Left lung (tissue), 10 donors: Measurements from ENCODE around the gene CYP2U1. TPM values are rescaled to one million over a fixed set of nuclear protein-coding genes. Genes with fewer than 3 reads are reported as not detected.
A peak's percentile ranks its signal among the peaks of the same experiment; 100 is the strongest.

Experiments used
- ATAC-seq: fragments of 200-7000 bp; cut with Tn5 transposase; one replicate; pipeline ENCODE4 v1.9.1; 2020; ENCODE audit warnings: moderate library complexity
- DNase-seq, 4 donors: peaks; one replicate each; pipeline ENCODE4 v3.0.0-alpha.2; 2013 to 2020
- H3K27ac ChIP-seq, 2 donors: fragments of 200-600 bp; sonication (generic) in 1 of 2; one replicate each; pipeline versions ENCODE4 v1.5.0 to v1.8.0; 2020 to 2021
- H3K27me3 ChIP-seq, 2 donors: fragments of 200-600 bp; sonication (generic) in 1 of 2; one replicate each; pipeline versions ENCODE4 v1.5.0 to v1.8.0; 2020 to 2021
- H3K36me3 ChIP-seq, 2 donors: fragments of 200-600 bp; sonication (generic) in 1 of 2; one replicate each; pipeline versions ENCODE4 v1.5.0 to v1.8.0; 2020 to 2021
- H3K4me1 ChIP-seq, 2 donors: fragments of 200-600 bp; one replicate each; pipeline ENCODE4 v1.8.0; 2021
- H3K4me3 ChIP-seq, 2 donors: fragments of 200-600 bp; sonication (generic) in 1 of 2; one replicate each; pipeline versions ENCODE4 v1.5.0 to v1.8.0; 2020 to 2021; ENCODE audit warnings: mild to moderate bottlenecking in 1 of 2
- H3K9me3 ChIP-seq, 2 donors: fragments of 200-600 bp; sonication (generic) in 1 of 2; one replicate each; pipeline versions ENCODE4 v1.5.0 to v1.8.0; 2020 to 2021
- intact Hi-C, 2 donors: fragments of 100-400 bp; cut with DNase I; formaldehyde crosslinking; loops; one replicate each; pipeline versions ENCODE4 v1.11.2 to v1.14.2; 2022
- polyA plus RNA-seq, 6 donors: library from polyadenylated mRNA; unstranded; fragments of 120-200 nt; gene quantifications; one replicate each; pipeline ENCODE4 v1.2.1, GENCODE V29; 2013; ENCODE audit not compliant: insufficient read length in 6 of 6
- total RNA-seq, 2 donors: library from RNA; stranded (reverse); fragmentation: NEBNext Ultra II Directional; extraction: Animal tissue kit (Norgen Biotek cat#: 25700); gene quantifications; one replicate each; pipeline ENCODE4 v1.2.1, GENCODE V29; 2021
- TF ChIP-seq, protein P1 (sequence below), 2 donors: fragments of 200-600 bp; sonication (generic) in 1 of 2; IDR thresholded peaks; one replicate each; pipeline versions ENCODE4 v1.5.0 to v1.8.0; 2021; ENCODE audit warnings: antibody characterized with exemption in 2 of 2
- donor health status: DM: no; HTN: yes; CAD: no.
- donor health status: DM: no; HTN: no; CAD: no.

CYP2U1 gene
- total and polyA plus RNA-seq, 8 donors: 4.8 to 7.2 (median 5.2) TPM

DNA sequence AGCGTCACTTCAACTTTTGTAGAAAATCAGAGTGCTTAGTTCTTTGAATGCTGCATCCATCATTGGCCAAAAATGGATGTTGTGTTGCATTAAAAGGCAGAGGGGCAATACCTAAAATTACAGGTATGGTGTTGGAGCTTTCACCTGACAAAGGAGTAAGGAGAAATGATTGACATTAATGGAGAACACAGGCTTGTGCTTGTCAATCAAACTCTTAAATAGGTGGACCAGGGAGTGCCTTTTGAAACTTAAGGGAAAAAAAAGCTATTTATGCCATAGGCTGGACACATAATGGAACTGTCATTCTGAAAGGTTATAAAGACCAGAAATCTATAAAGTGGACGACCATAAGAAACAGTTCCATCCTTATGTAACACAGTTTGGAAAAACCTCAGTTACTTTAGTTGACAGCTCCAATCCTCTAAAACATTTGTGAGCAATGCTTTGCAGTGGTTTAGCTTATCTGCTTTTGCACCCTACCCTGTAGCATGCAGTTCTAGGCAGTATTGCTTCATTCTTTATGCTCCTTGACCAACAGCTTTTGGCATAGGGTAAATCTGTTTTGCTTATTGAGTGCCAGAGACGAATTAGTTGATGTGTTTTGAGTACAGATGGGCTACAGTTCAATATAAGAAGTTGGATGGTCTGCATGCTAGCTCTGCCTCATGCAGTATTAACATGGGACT, 60.7 kb downstream of the CYP2U1 start:
- Histone ChIP-seq H3K9me3 (no peaks in the 10 kb centered on the region), H3K27me3 (no peaks in the 10 kb centered on the region), H3K27ac (no peak overlapping the region), H3K4me3 (no peak overlapping the region), H3K36me3 (no peaks in the 10 kb centered on the region), H3K4me1 (peaks cover 9 to 57% of the 10 kb centered on the region in 2 donors)
- peak in 2 of 4 donors; percentile 22 to 35 for DNase-seq
- intact Hi-C loops: no loop called here
- no peak for ATAC-seq
- TF ChIP-seq, protein P1, sequence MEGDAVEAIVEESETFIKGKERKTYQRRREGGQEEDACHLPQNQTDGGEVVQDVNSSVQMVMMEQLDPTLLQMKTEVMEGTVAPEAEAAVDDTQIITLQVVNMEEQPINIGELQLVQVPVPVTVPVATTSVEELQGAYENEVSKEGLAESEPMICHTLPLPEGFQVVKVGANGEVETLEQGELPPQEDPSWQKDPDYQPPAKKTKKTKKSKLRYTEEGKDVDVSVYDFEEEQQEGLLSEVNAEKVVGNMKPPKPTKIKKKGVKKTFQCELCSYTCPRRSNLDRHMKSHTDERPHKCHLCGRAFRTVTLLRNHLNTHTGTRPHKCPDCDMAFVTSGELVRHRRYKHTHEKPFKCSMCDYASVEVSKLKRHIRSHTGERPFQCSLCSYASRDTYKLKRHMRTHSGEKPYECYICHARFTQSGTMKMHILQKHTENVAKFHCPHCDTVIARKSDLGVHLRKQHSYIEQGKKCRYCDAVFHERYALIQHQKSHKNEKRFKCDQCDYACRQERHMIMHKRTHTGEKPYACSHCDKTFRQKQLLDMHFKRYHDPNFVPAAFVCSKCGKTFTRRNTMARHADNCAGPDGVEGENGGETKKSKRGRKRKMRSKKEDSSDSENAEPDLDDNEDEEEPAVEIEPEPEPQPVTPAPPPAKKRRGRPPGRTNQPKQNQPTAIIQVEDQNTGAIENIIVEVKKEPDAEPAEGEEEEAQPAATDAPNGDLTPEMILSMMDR (IDR thresholded peaks at IDR 0.05): no peak

DNA sequence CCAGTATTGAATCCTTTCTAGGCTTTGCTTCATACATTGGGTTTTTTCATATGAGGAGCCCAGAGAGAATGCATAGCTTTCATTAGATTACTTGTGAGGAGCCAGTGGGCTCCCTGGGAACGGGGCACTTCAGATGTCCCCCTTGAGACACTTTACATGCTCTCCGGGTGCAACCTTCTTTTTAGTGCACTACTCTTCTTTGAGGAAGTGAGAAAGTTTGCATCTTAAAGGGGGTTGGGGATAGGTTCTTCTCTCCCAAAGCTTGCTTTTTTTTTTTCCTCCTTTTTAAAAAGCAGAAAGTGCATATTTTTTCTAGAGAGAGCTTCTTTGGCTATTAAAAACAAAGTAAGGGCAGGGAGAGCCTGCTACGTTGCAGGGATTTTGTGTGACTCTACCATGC, 62.6 kb downstream of the CYP2U1 start:
- DNase-seq: no peak
- TF ChIP-seq, protein P1 (IDR thresholded peaks at IDR 0.05): no peak
- ATAC-seq: no peak
- Histone ChIP-seq H3K4me3 (no peak overlapping the region), H3K27ac (no peak overlapping the region), H3K4me1 (peaks cover 9 to 54% of the 10 kb centered on the region in 2 donors), H3K9me3 (no peaks in the 10 kb centered on the region), H3K36me3 (no peaks in the 10 kb centered on the region), H3K27me3 (no peaks in the 10 kb centered on the region)
- intact Hi-C loops: no loop called here

DNA sequence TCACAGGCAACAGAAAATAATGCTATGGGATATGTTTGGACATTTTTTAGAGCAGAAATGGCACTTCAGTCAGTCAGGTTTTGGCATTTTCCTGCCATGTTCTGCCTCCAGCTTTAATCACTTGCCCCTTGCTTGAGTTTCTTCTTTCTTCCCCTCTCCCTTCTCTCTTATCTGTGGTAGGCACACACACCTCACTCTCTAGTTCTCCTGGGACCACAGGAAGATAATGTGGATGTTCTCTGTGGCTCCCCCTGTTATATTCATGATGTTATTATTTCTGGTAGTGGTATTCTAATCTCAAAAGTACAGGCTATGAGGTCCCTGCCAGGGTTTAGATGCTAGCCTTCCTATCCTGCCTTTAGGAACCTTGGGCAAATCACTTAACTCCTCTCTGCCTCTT, 63.5 kb downstream of the CYP2U1 start:
- Histone ChIP-seq H3K27ac (no peak overlapping the region), H3K9me3 (no peaks in the 10 kb centered on the region), H3K27me3 (no peaks in the 10 kb centered on the region), H3K36me3 (no peaks in the 10 kb centered on the region), H3K4me3 (no peak overlapping the region), H3K4me1 (peaks cover 9 to 54% of the 10 kb centered on the region in 2 donors)
- no peak for DNase-seq
- TF ChIP-seq, protein P1 (IDR thresholded peaks at IDR 0.05): no peak
- ATAC-seq: no peak
- intact Hi-C loops: no loop called here

DNA sequence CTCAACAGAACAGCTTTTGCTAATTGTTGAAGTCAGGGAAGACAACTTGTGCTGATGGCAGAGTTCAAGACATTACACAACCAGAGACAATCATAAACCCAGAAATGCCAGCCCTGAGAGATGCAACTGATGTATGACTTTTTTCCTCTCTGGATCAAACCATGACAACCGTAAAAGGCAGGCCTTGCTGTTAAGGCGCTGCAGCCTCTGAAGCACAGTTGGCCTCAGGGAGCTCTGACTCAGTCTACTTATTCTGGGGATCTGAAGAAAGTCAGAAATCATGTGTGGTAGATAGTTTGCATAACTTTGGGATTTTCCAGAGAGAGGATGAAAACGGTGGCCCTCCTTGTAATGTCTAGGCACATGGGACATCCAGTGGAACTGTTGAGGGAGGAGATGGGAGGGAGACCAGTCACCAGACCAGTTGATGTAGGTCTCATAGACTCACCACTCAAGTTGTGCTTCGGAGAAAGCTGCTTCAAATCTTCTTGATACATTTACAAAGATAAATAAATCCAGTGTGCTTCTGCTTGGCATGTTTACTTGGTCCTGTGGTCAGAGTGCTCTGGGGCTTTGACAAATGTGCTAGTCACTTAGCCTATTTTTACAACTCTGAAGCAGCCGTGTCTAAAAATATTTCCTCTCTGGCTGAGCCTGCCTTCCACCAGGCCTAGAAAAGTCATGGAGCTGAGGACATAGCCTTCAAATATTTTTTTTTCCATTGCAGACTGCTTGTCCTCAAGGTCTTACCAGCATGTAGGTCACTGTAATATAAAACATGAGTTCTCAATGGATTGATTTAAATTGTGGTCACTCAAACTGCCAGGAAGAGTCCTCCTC, 65.8 kb downstream of the CYP2U1 start:
- no peaks in the 10 kb centered on the region for H3K27me3 ChIP-seq
- peaks cover 0 to 36% of the 10 kb centered on the region in 2 donors for H3K4me1 ChIP-seq
- DNase-seq (peak in 1 of 4 donors; percentile 34), ATAC-seq (peak; percentile 84)
- peak overlapping the region in 1 of 2 donors; percentile 51 for H3K27ac ChIP-seq
- TF ChIP-seq, protein P1 (IDR thresholded peaks at IDR 0.05): no peak
- no peak overlapping the region for H3K4me3 ChIP-seq
- intact Hi-C loops: no loop called here
- no peaks in the 10 kb centered on the region for H3K9me3 ChIP-seq
- H3K36me3 ChIP-seq: no peaks in the 10 kb centered on the region

DNA sequence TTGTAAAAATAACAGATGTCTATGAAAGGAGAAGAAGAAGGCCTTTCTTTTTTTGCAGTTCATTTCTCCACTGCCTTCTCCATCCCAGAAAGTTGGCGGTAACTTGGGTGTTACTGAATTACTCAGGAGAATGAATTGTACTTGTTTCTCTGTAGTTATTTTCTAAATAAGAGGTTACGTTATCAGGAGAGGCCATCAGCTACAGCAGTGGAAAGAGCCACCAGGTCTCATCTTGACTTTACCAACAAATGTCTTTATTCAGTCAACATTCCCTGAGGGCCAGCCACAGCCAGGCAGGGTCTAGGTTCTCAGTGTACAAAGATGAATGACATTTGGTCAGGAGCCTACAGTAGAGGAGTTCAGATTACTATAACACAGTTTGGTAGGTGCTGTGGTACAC, 66.4 kb downstream of the CYP2U1 start:
- Histone ChIP-seq H3K36me3 (no peaks in the 10 kb centered on the region), H3K4me3 (no peak overlapping the region), H3K4me1 (peaks cover 0 to 30% of the 10 kb centered on the region in 2 donors), H3K9me3 (no peaks in the 10 kb centered on the region), H3K27ac (peak overlapping the region in 1 of 2 donors; percentile 51), H3K27me3 (no peaks in the 10 kb centered on the region)
- no peak for DNase-seq
- intact Hi-C loops: no loop called here
- TF ChIP-seq, protein P1 (IDR thresholded peaks at IDR 0.05): no peak
- ATAC-seq: no peak
